ENCODE results near the gene RIN2.

Gene RIN2

GRCh38 chr20:19758133-19758500 lies at the start of gene RIN2:
RIN2 (plus strand) TSS chr20:19758258; CDS start chr20:19889602, 131,344 bp downstream.
- H3K4me3 ChIP-seq (ENCODE audit: low read depth, low read length), result peak within 1 kb of the TSS; percentile 60
- TF ChIP-seq CTCF (IDR thresholded peaks at IDR 0.05; ENCODE audit: control insufficient read depth, extremely low read depth, insufficient read depth), result no peak
- no peak for DNase-seq (ENCODE audit: low read depth)

- no peak for TF ChIP-seq CTCF (IDR thresholded peaks at IDR 0.05; ENCODE audit: control insufficient read depth, extremely low read depth, insufficient read depth)
- DNase-seq (ENCODE audit: low read depth), result no peak
Observed at GRCh38 chr20:19709635-19710335, 48.3 kb upstream of the RIN2 start.

GRCh38 chr20:19710336-19711120 lies 47.5 kb upstream of the RIN2 start:
- no peak overlapping the region for H3K4me3 ChIP-seq (ENCODE audit: low read depth, low read length)
- no peak for TF ChIP-seq CTCF (IDR thresholded peaks at IDR 0.05; ENCODE audit: control insufficient read depth, extremely low read depth, insufficient read depth)
- DNase-seq (ENCODE audit: low read depth), result no peak

More at GRCh38 chr20:19709635-19710335, 48.3 kb upstream of the RIN2 start:
- H3K4me3 ChIP-seq (ENCODE audit: low read depth, low read length), result no peak overlapping the region

- no peak for DNase-seq (ENCODE audit: low read depth)
- TF ChIP-seq CTCF (IDR thresholded peaks at IDR 0.05; ENCODE audit: control insufficient read depth, extremely low read depth, insufficient read depth), result no peak
- H3K4me3 ChIP-seq (ENCODE audit: low read depth, low read length), result no peak overlapping the region
Observed at GRCh38 chr20:19711126-19711525, 46.9 kb upstream of the RIN2 start.

- DNase-seq (ENCODE audit: low read depth), result peak; percentile 80
- TF ChIP-seq CTCF (IDR thresholded peaks at IDR 0.05; ENCODE audit: control insufficient read depth, extremely low read depth, insufficient read depth), result no peak
- H3K4me3 ChIP-seq (ENCODE audit: low read depth, low read length), result no peak overlapping the region
Observed at GRCh38 chr20:19712721-19713260, 45.3 kb upstream of the RIN2 start.

GRCh38 chr20:19713822-19714578 lies 44.1 kb upstream of the RIN2 start:
- TF ChIP-seq CTCF (IDR thresholded peaks at IDR 0.05; ENCODE audit: control insufficient read depth, extremely low read depth, insufficient read depth), result no peak
- DNase-seq (ENCODE audit: low read depth), result no peak
- H3K4me3 ChIP-seq (ENCODE audit: low read depth, low read length), result no peak overlapping the region

Data from LNCaP clone FGC (cell line).